Measurements from ENCODE around the gene S100PBP.

S100PBP gene

GRCh38 chr1:32817159-32817814 is at the start of gene S100PBP, which contains the start of gene YARS1:
TSS of gene S100PBP (plus strand) at chr1:32817653. CDS start at chr1:32826100, 8,447 bp downstream.
TSS of gene YARS1 (minus strand) at chr1:32817358. CDS start at chr1:32817244, 114 bp downstream.
- peak; percentile 97 for DNase-seq (ENCODE audit: low read depth)

GRCh38 chr1:32768110-32768850 is 49.2 kb upstream of the S100PBP start:
- DNase-seq (ENCODE audit: low read depth): no peak

GRCh38 chr1:32769524-32770220 is 47.8 kb upstream of the S100PBP start:
- no peak for DNase-seq (ENCODE audit: low read depth)

- DNase-seq (ENCODE audit: low read depth): no peak
These were observed 47.2 kb upstream of the S100PBP start for GRCh38 chr1:32770221-32770731.

- no peak for DNase-seq (ENCODE audit: low read depth)
These were observed 46.5 kb upstream of the S100PBP start for GRCh38 chr1:32770741-32771548.

- DNase-seq (ENCODE audit: low read depth): no peak
These were observed 45.7 kb upstream of the S100PBP start for GRCh38 chr1:32771561-32772280.

- DNase-seq (ENCODE audit: low read depth): no peak
These were observed 45.0 kb upstream of the S100PBP start for GRCh38 chr1:32772281-32773017.

- DNase-seq (ENCODE audit: low read depth): no peak
These were observed 44.3 kb upstream of the S100PBP start for GRCh38 chr1:32773018-32773763.

- DNase-seq (ENCODE audit: low read depth): no peak
These were observed 43.5 kb upstream of the S100PBP start for GRCh38 chr1:32773764-32774463.

GRCh38 chr1:32774464-32774808 is 43.0 kb upstream of the S100PBP start:
- no peak for DNase-seq (ENCODE audit: low read depth)

GRCh38 chr1:32774950-32775634 is 42.4 kb upstream of the S100PBP start:
- DNase-seq (ENCODE audit: low read depth): no peak

- DNase-seq (ENCODE audit: low read depth): no peak
These were observed 41.7 kb upstream of the S100PBP start for GRCh38 chr1:32775640-32776337.

GRCh38 chr1:32779242-32779641 is 38.2 kb upstream of the S100PBP start:
- DNase-seq (ENCODE audit: low read depth): no peak

- no peak for DNase-seq (ENCODE audit: low read depth)
These were observed 37.4 kb upstream of the S100PBP start for GRCh38 chr1:32780005-32780404.

GRCh38 chr1:32780628-32781234 is 36.7 kb upstream of the S100PBP start:
- DNase-seq (ENCODE audit: low read depth): no peak

GRCh38 chr1:32782086-32782485 is 35.4 kb upstream of the S100PBP start:
- DNase-seq (ENCODE audit: low read depth): no peak

- DNase-seq (ENCODE audit: low read depth): no peak
These were observed 33.6 kb upstream of the S100PBP start for GRCh38 chr1:32783851-32784250.
